Measurements from ENCODE around the gene PBX2. TPM values are rescaled to one million over a fixed set of nuclear protein-coding genes. Genes with fewer than 3 reads are reported as not detected.

PBX2 gene
- total RNA-seq, 1 experiment from 2014 or later = 176 TPM

DNA sequence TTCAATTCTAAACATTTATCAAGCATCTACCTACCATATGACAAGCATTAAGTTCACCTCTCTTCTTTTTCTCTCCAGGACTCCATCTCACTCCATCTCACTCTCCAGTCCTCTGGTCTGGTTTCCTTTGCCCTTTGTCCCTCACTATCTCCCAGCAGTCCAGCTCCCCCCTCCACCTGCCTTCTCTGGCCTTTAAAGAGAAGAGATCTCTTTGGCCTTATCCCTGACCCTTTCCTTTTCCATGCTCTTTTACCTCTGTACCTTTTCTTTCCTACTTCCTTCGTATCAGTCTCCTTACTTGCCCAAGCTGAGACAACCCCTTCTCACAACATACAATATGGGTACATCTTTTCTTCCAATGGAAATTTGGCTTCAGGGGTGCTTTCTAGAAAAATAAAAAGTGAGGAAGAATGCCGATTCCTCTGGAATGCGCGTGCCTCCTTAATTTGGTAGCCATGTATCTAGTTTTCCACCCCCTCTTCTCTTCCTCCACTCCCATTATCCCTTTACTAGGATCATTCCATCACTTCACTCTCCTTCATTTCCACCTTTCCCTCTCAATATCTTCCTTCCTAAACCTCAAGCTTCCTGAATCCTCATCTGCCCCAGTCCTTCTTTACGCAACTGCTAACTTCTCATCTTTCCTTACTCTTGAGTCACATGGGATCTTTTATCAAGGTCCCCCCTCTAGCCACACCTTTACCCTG is 13.4 kb downstream of the PBX2 start:
- Mint-ChIP-seq H3K27ac (peak overlapping the region; percentile 98), H3K27me3 (ENCODE audit: low read depth) (no peaks in the 10 kb centered on the region; the same call in 1 of the 2 replicates), H3K36me3 (ENCODE audit: insufficient read depth in 1 of 3, low read depth in 3 of 3) (peaks cover 22 to 35% (median 33%) of the 10 kb centered on the region in 3 experiments), H3K4me1 (peaks cover 40 to 47% of the 10 kb centered on the region in 2 experiments), H3K9me3 (no peaks in the 10 kb centered on the region; a peak in 1 of 5 replicates), H3K4me3 (peak overlapping the region; percentile 83 to 86)
- Histone ChIP-seq H3K56ac (ENCODE audit: insufficient read length, low read depth, low read length) (no peak overlapping the region), H2AFZ (ENCODE audit: low read length) (no peak overlapping the region), H4K20me1 (ENCODE audit: control insufficient read depth, insufficient read depth, insufficient read length) (no peaks in the 10 kb centered on the region), H4K8ac (replicated peaks; ENCODE audit: insufficient read length, low read depth, low read length) (no peak overlapping the region), H3K4ac (ENCODE audit: low read depth, low read length) (no peak overlapping the region; the same call in 1 of the 2 replicates), H2AK5ac (ENCODE audit: insufficient read length, low read length) (peak overlapping the region; percentile 30), H3K79me1 (ENCODE audit: insufficient read depth, low read depth, low read length, poor library complexity, severe bottlenecking) (no peaks in the 10 kb centered on the region), H3K4me1 (ENCODE audit: insufficient read depth, low read length) (peaks cover 7% of the 10 kb centered on the region), H3K9ac (ENCODE audit: extremely low read depth, insufficient read length, low read length) (peak overlapping the region; percentile 83), H2BK5ac (ENCODE audit: insufficient read length, low read length) (peak overlapping the region; percentile 11), H4K91ac (ENCODE audit: insufficient read length, low read depth, low read length) (no peak overlapping the region), H2BK15ac (ENCODE audit: low read depth, low read length) (no peak overlapping the region), H3K79me2 (ENCODE audit: insufficient read depth, low read length) (peaks cover 18% of the 10 kb centered on the region; the same call in 1 of the 2 replicates), H2BK20ac (ENCODE audit: low read depth, low read length, poor library complexity, severe bottlenecking) (no peak overlapping the region), H3K23ac (ENCODE audit: insufficient read length, low read depth, low read length) (no peak overlapping the region), H3K23me2 (ENCODE audit: insufficient read length, low read depth, low read length, poor library complexity, severe bottlenecking) (peaks cover 22% of the 10 kb centered on the region), H4K5ac (ENCODE audit: insufficient read length, low read depth, low read length) (no peak overlapping the region), H3K27me3 (ENCODE audit: insufficient read depth, low read length) (no peaks in the 10 kb centered on the region), H3K14ac (ENCODE audit: insufficient read depth, low read length) (peak overlapping the region; percentile 86; the same call in 1 of the 2 replicates), H3K9me3 (ENCODE audit: control insufficient read depth, low read depth, low read length) (no peaks in the 10 kb centered on the region), H3K4me2 (ENCODE audit: insufficient read depth, insufficient read length, low read length) (peak overlapping the region; percentile 83), H2BK12ac (ENCODE audit: insufficient read length, low read depth, low read length) (no peak overlapping the region), H3T11ph (ENCODE audit: low read length) (peak overlapping the region; percentile 76), H2BK120ac (ENCODE audit: low read depth, low read length, poor library complexity, severe bottlenecking) (peak overlapping the region; percentile 51), H3K27ac (ENCODE audit: insufficient read length, low read depth, low read length) (peak overlapping the region; percentile 68), H3K18ac (ENCODE audit: insufficient read length, low read depth, low read length) (peak overlapping the region; percentile 90)
- no CpG with 5 or more reads among the region's 5 CpGs for WGBS (ENCODE audit: extremely low coverage, insufficient read length, low lambda C conversion rate)
- TF ChIP-seq, protein P1, sequence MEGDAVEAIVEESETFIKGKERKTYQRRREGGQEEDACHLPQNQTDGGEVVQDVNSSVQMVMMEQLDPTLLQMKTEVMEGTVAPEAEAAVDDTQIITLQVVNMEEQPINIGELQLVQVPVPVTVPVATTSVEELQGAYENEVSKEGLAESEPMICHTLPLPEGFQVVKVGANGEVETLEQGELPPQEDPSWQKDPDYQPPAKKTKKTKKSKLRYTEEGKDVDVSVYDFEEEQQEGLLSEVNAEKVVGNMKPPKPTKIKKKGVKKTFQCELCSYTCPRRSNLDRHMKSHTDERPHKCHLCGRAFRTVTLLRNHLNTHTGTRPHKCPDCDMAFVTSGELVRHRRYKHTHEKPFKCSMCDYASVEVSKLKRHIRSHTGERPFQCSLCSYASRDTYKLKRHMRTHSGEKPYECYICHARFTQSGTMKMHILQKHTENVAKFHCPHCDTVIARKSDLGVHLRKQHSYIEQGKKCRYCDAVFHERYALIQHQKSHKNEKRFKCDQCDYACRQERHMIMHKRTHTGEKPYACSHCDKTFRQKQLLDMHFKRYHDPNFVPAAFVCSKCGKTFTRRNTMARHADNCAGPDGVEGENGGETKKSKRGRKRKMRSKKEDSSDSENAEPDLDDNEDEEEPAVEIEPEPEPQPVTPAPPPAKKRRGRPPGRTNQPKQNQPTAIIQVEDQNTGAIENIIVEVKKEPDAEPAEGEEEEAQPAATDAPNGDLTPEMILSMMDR (conservative IDR thresholded peaks at IDR 0.05) = no peak
- no peak for DNase-seq
